OCI-LY7 (cell line): ENCODE results near the gene FOXO6. TPM values are rescaled to one million over a fixed set of nuclear protein-coding genes. Genes with fewer than 3 reads are reported as not detected.

Experiments used
- BruUV-seq: library from RNA; stranded (reverse); fragments of 400-500 nt; replicated peaks from 2 replicates; lab custom pipeline; 2021; lab: Mats Ljungman, UMichigan
- CTCF ChIA-PET: fragments of 300-600 bp; sonication (Branson Sonifier 250); formaldehyde crosslinking; loops from one replicate; lab custom pipeline; 2022; ENCODE audit warnings: antibody characterized with exemption; ENCODE audit not compliant: unreplicated experiment; lab: Charles Lee
- POLR2A ChIA-PET: fragments of 300-600 bp; sonication (Branson Sonifier 250); formaldehyde crosslinking; loops from one replicate; lab custom pipeline; 2022; ENCODE audit warnings: antibody characterized with exemption; lab: Charles Lee
- DNase-seq: peaks from one replicate; pipeline ENCODE4 v3.0.0-alpha.2; 2015; ENCODE audit warnings: low spot score
- H2AFZ ChIP-seq: fragments of 200-600 bp; sonication (generic), shearing (Covaris generic); 2 replicates; pipeline ENCODE4 v1.6.1; 2014; ENCODE audit warnings: mild to moderate bottlenecking, antibody characterized with exemption, low read length, moderate library complexity
- H3K27ac ChIP-seq: fragments of 200-600 bp; sonication (generic); 2 replicates; pipeline ENCODE4 v1.5.1; 2014; ENCODE audit warnings: mixed run types, low read depth, mild to moderate bottlenecking, moderate library complexity, low read length, inconsistent platforms; ENCODE audit not compliant: poor library complexity, severe bottlenecking
- H3K36me3 ChIP-seq: fragments of 200-600 bp; sonication (generic); 2 replicates; pipeline ENCODE4 v1.6.1; 2014; ENCODE audit warnings: mild to moderate bottlenecking, antibody characterized with exemption, low read length, moderate library complexity, mixed read lengths; ENCODE audit not compliant: insufficient read depth
- H3K4me1 ChIP-seq: fragments of 200-600 bp; sonication (generic); 2 replicates; pipeline ENCODE4 v1.5.1; 2014; ENCODE audit warnings: mild to moderate bottlenecking, low read length; ENCODE audit not compliant: insufficient read depth, poor library complexity, severe bottlenecking
- H3K4me2 ChIP-seq: fragments of 200-600 bp; sonication (generic); 2 replicates; pipeline ENCODE4 v1.6.1; 2014; ENCODE audit warnings: mild to moderate bottlenecking, low read length
- H3K4me3 ChIP-seq: fragments of 200-600 bp; sonication (generic); 2 replicates; pipeline ENCODE4 v1.5.1; 2014; ENCODE audit warnings: mild to moderate bottlenecking, low read depth, low read length; ENCODE audit not compliant: poor library complexity, severe bottlenecking
- H3K79me2 ChIP-seq: fragments of 200-600 bp; sonication (generic); 2 replicates; pipeline ENCODE4 v1.6.1; 2016; ENCODE audit warnings: low read depth, mild to moderate bottlenecking, low read length, moderate library complexity, mixed read lengths; ENCODE audit not compliant: insufficient read depth
- H3K9me2 ChIP-seq: fragments of 200-600 bp; sonication (generic); 2 replicates; pipeline ENCODE4 v1.6.1; 2016; ENCODE audit warnings: mild to moderate bottlenecking, low read length, mixed read lengths; ENCODE audit not compliant: insufficient read depth
- H3K9me3 ChIP-seq: fragments of 200-600 bp; sonication (generic); 2 replicates; pipeline ENCODE4 v1.6.1; 2014; ENCODE audit warnings: mild to moderate bottlenecking, mixed run types, low read length, mixed read lengths
- H4K20me1 ChIP-seq: fragments of 200-600 bp; sonication (generic); 2 replicates; pipeline ENCODE4 v1.6.1; 2014; ENCODE audit warnings: mild to moderate bottlenecking, antibody characterized with exemption, low read length, moderate library complexity, mixed read lengths; ENCODE audit not compliant: insufficient read depth
- EZH2phosphoT487 ChIP-seq: fragments of 200-600 bp; sonication (generic); IDR thresholded peaks from 2 replicates; pipeline ENCODE4 v1.6.1; 2018; ENCODE audit warnings: low read depth, borderline replicate concordance, mild to moderate bottlenecking, mixed run types, antibody characterized with exemption, low read length, moderate library complexity, mixed read lengths
- intact Hi-C: fragments of 100-400 bp; cut with micrococcal nuclease; formaldehyde crosslinking; loops from one replicate; pipeline ENCODE4 v1.10.0; 2022; ENCODE audit not compliant: unreplicated experiment
- total RNA-seq, 2 experiments: library from RNA; depleted of rRNA in 1 of 2; stranded (reverse); fragments of >200 nt in 1 of 2; shearing (Covaris generic) in 1 of 2; gene quantifications; 2 replicates each; pipeline ENCODE4 v1.2.3, GENCODE V29; 2014 to 2022
- TF ChIP-seq, protein P1 (sequence below): fragments of 200-600 bp; sonication (generic); conservative IDR thresholded peaks from 2 replicates; pipeline ENCODE4 v1.5.1; 2014; ENCODE audit warnings: mild to moderate bottlenecking, antibody characterized with exemption, low read length, moderate library complexity, mixed read lengths

The FOXO6 gene
- total RNA-seq, 2 experiments from 2014 or later: not detected

DNA sequence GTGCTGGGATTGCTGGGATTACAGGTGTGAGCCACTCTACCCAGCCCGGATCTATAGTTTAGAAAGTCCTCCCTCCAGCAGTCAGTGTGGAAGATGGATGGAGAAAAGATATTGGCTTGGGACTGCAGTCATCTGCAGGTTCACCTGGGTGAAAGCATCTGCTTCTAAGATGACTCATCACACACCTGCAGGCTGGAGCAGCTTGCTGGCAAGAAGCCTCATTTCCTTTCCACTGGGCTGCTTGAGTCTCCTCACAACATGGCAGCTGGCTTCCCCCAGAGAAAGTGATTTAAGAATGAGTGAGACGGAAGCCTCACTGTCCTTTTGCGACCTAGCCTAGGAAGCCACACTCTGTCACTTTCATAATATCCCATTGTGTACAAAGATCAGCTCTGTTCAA is 50.0 kb downstream of the FOXO6 start:
- DNase-seq: no peak
- POLR2A ChIA-PET: no interaction called here
- Histone ChIP-seq H3K9me2 (no peaks in the 10 kb centered on the region), H3K9me3 (no peaks in the 10 kb centered on the region), H3K79me2 (no peaks in the 10 kb centered on the region), H3K4me3 (no peak overlapping the region), H2AFZ (no peak overlapping the region), H4K20me1 (no peaks in the 10 kb centered on the region), H3K27ac (no peak overlapping the region), H3K4me2 (no peak overlapping the region), H3K4me1 (no peaks in the 10 kb centered on the region), H3K36me3 (no peaks in the 10 kb centered on the region)
- BruUV-seq: no TSS peak
- intact Hi-C loops: loop anchor here (10.0 kb wide), 1 partner anchor 46 kb away; the partner anchor contains the start of gene FOXO6
- CTCF ChIA-PET: no interaction called here
- TF ChIP-seq EZH2phosphoT487: no peak
- TF ChIP-seq, protein P1, sequence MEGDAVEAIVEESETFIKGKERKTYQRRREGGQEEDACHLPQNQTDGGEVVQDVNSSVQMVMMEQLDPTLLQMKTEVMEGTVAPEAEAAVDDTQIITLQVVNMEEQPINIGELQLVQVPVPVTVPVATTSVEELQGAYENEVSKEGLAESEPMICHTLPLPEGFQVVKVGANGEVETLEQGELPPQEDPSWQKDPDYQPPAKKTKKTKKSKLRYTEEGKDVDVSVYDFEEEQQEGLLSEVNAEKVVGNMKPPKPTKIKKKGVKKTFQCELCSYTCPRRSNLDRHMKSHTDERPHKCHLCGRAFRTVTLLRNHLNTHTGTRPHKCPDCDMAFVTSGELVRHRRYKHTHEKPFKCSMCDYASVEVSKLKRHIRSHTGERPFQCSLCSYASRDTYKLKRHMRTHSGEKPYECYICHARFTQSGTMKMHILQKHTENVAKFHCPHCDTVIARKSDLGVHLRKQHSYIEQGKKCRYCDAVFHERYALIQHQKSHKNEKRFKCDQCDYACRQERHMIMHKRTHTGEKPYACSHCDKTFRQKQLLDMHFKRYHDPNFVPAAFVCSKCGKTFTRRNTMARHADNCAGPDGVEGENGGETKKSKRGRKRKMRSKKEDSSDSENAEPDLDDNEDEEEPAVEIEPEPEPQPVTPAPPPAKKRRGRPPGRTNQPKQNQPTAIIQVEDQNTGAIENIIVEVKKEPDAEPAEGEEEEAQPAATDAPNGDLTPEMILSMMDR: no peak

GRCh38 chr1:41412748-41413147 is 51.5 kb downstream of the FOXO6 start:
- H3K36me3 ChIP-seq: no peaks in the 10 kb centered on the region
- ChIA-PET POLR2A (no interaction called here), CTCF (no interaction called here)
- H3K79me2 ChIP-seq: no peaks in the 10 kb centered on the region
- no peaks in the 10 kb centered on the region for H3K9me3 ChIP-seq
- no peaks in the 10 kb centered on the region for H3K9me2 ChIP-seq
- H2AFZ ChIP-seq: no peak overlapping the region
- no peak overlapping the region for H3K27ac ChIP-seq
- no peak overlapping the region for H3K4me3 ChIP-seq
- no peak overlapping the region for H3K4me2 ChIP-seq
- intact Hi-C loops: loop anchor here (10.0 kb wide), 1 partner anchor 48 kb away; the partner anchor contains the start of gene FOXO6
- BruUV-seq: no TSS peak
- no peaks in the 10 kb centered on the region for H4K20me1 ChIP-seq
- no peak for DNase-seq
- H3K4me1 ChIP-seq: no peaks in the 10 kb centered on the region
- TF ChIP-seq, protein P1: no peak
- TF ChIP-seq EZH2phosphoT487: no peak

GRCh38 chr1:41413748-41414281 is 52.6 kb downstream of the FOXO6 start:
- BruUV-seq: no TSS peak

More at GRCh38 chr1:41413748-41414281, 52.6 kb downstream of the FOXO6 start:
- no peak for DNase-seq
- ChIA-PET CTCF (no interaction called here), POLR2A (no interaction called here)
- H4K20me1 ChIP-seq: no peaks in the 10 kb centered on the region
- no peak overlapping the region for H3K27ac ChIP-seq
- no peak overlapping the region for H3K4me3 ChIP-seq
- H3K4me2 ChIP-seq: no peak overlapping the region
- H3K4me1 ChIP-seq: no peaks in the 10 kb centered on the region
- no peak overlapping the region for H2AFZ ChIP-seq
- no peaks in the 10 kb centered on the region for H3K36me3 ChIP-seq
- intact Hi-C loops: loop anchor here (10.0 kb wide), 1 partner anchor 49 kb away; the partner anchor contains the start of gene FOXO6
- H3K9me3 ChIP-seq: no peaks in the 10 kb centered on the region
- no peak for TF ChIP-seq EZH2phosphoT487
- TF ChIP-seq, protein P1: no peak
- no peaks in the 10 kb centered on the region for H3K9me2 ChIP-seq
- H3K79me2 ChIP-seq: no peaks in the 10 kb centered on the region
